OCI-M2 (cell line): ENCODE data around the gene SLX9.
"Not testable (repeated sequence)": the region's sequence is repeated elsewhere in the genome, so short reads cannot be mapped to it uniquely, and the experiment has no call there.

ENCODE experiments used
- DNase-seq: peaks from one replicate; lab custom pipeline; 2025; ENCODE audit not compliant: unreplicated experiment; lab: John Stamatoyannopoulos, UW

Gene SLX9

GRCh38 chr21:44901391-44902074, 38.3 kb upstream of the SLX9 start:
- DNase-seq: no peak

DNA sequence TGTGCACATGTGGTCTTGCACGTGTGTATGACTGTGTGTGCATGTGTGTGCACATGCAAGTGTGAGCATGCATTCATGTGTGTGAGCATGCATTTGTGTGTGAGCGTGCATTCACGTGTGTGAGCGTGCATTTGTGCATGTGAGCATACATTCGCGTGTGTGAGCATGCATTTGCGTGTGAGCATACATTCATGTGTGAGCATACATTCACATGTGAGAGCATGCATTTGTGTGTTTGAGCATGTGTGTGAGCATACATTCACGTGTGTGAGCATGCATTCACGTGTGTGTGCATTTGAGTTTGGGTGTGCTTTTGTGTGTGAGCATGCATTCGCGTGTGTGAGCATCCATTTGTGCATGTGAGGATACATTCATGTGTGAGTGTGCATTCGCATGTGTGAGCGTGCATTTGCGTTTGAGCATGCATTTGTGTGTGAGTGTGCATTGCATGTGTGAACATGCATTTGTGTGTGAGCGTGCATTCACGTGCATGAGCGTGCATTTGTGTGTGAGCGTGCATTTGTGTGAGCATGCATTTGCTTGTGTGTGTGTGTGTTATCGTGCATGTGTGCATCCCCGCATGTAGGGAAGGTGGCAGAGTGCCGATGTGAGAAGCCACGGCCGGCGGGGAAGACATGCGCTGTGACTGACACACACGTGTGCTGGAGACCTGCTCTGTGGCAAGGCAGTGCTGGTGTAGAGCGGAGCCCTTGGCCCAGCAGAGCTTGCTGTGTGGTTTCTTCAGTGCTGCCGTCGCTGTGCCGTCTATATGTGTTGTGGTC, 37.4 kb upstream of the SLX9 start:
- no peak for DNase-seq

DNA sequence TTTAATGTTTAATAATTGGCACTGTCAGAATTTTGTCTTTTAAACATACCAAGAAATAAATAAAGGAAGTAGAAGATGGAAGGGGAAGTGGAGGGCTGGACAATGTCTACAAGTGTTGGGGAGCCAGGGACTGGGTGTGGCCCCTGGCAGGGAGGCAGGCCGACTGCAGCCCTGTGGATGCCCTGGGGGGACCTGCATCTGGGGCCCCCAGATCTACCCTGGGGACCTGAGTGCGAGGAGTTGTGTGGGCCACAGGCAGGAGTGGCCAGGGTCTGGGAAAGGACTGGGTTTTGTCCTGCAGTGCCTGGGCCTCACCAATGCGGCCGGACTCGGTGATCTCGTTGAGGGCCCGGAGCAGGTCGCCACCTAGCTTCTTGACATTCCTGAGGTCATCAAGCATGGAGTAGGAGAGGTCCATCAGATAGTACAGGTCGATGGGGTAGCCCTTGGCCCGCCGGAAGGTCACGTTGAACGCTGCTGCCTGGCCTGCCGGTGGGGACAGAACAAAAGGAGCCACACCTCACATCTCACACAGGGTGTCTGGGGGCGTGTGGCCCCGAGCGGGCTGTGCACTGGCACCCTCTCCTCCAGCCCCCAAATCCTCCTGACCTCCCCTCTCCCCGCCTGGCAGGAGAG, 36.7 kb upstream of the SLX9 start:
- DNase-seq: no peak

DNA sequence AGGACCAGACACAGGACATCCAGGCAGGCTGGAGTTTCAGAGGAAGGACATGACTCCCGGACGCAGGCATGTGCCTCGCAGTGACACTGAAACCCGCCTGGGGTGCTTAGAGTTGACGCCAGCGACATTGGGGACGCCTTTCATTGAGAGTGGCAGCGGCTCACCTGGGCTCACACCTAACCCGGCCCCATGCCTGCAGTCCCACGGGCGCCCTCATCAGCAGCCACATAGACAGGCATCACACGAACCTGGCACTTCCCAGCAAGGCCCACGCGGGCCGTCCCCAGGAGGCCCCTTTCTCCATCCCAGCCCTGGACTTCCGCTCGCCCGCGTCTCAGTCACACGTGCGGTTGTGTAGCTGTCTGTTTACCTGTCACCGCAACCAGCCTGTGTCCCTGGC, 36.1 kb upstream of the SLX9 start:
- DNase-seq: no peak

DNA sequence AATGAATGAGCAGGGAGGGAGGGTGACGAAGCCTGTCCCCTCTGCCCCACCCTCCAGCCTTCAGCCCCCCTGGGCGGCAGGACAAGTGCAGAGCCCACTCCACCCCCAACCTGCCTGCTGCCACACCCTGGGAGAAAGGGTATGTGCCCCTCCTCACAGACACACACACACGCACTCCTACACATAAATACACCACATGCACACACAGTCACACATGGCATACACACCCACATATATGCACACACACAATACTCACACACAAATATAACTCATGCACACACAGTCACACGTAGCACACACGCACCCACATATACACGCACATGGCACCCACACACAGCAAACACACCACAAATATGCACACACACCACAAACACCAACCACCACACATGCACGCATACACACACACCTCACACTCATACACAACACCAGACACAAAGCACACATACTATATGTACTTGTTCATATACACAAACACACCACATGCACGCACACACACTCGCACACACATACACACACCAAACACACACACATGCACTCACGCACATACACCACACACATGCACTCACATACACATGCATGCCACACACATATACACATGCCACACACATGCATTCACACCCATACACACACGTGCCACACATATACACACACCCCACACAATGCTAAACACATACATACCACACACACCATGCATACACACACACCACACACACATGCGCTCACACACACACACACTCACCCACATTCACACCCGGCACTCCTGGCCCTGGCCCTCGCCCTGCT, 35.5 kb upstream of the SLX9 start:
- no peak for DNase-seq

DNA sequence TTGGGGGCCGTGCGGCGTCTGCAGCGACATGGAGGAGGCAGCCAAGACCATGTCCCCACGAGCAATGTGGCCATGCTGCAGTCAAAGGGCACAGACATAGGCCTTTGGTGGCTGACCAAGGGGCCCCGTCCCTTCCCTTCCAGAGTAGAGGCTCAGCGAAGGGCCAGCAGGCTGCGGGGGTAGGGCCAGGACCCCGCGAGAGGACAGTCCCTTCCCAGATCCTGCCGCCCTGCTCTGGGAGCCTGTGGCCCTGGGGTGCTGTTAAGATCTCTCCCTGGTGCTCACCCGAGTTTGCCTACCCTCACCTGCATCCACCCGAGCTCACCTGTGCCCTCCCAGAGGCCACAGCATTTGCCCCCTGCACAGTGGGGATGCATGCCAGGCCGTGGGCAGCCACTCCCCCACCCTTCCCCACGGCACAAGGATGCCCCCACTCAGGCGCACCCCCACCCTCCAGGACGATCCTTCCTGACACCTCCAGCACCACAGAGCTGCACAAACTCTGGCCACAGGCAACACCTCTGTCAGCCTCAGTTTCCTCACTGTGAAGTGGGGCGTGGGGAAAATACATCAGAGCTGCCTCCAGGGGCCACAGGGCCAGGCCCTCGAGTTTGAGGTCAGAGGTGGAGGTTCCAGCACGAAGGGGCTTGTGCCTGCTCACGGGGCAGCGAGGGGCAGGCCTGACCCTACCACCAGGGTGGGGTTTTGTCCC, 34.7 kb upstream of the SLX9 start:
- no peak for DNase-seq

GRCh38 chr21:44905728-44906090, 34.1 kb upstream of the SLX9 start:
- DNase-seq: no peak

DNA sequence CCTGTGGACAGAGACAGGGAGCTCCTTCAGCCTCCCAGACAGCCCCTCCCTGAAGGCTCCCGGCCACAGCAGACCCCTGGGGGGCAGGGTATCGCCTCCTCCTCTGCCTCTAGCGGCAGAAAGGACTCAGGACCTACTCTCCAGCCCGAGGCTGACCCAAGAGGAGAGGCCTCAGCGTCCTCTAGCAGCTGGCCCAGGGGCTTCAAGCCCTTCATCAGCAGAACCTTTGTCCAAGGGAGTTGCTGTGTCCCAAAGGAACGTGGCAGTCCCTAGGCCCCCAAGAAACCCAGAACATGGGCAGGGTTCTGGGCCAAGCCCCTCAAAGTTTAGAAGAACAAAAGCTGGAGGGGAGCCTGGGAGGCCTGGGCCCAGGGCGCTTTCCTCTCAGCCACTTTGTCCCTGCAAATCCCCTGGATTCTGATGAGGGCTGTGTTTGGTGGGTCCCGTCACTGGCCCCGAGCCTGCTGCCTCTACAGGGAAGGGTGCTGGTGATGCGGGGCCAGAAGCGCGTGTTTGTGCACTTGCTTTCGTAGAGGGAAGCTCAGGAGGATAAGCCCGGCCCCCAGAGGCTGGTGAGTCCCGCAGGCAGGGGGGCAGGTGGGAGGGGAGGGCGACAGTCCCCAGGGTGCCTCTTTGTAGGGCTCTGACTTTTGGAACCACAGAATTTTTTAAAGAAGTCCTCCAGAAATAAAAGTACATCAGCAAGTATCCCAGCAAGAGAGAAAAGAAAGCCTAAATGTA, 32.4 kb upstream of the SLX9 start:
- no peak for DNase-seq

DNA sequence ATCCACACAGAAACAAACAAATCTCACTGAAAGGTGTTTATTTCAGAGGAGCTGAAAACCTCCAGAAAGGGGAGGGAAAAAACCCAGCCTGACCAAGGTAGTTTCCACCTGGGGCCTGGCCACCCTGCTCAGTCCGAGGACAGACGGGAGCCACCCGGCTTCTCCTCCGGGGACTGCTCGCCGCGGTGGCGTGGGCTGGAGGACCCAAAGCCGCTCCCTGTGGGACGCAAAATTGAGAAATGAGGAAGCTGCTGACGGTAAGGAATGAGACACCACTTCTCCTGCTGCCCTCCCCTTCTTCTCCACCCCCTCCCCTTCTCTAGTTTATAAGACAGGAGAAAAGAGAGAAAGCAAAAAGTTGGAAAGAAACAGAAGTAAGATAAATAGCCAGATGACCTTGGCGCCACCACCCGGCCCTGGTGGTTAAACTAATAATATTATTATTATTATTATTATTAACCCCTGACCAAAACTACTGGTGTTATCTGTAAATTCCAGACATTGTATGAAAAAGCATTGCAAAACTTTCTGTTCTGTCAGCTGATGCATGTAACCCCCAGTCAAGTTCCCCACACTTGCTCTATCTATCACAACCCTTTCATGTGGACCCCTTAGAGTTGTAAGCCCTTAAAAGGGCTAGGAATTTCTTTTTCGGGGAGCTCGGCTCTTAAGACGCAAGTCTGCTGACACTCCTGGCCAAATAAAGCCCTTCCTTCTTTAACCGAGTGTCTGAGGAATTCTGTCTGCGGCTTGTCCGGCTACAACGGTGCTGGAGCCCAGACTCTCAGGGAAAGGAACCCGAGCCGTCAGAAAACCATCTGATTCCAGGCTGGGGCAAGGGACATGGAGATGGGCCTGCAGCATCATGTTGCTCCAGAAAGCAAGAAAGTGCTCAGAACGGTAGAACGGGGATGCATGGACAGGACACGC, 31.6 kb upstream of the SLX9 start:
- DNase-seq: peak; percentile 62

GRCh38 chr21:44908908-44909307, 30.9 kb upstream of the SLX9 start:
- DNase-seq: no peak

DNA sequence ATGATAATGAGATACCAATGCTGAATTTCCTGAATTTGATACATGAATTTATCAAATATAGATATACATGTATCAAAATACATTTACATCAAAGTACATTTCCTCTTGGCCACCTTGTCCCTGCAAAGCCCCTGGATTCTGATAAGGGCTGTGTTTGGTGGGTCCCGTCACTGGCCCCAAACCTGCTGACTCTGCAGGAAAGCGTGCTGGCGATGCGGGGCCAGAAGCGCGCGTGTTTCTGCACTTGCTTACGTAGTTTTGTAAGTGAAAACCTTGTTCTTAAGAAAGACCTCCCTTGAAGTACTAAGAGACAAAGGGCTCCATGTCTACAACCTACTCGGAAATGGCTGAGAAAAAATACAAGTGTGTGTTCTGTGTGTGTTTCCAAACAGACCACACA, 30.1 kb upstream of the SLX9 start:
- DNase-seq: no peak

DNA sequence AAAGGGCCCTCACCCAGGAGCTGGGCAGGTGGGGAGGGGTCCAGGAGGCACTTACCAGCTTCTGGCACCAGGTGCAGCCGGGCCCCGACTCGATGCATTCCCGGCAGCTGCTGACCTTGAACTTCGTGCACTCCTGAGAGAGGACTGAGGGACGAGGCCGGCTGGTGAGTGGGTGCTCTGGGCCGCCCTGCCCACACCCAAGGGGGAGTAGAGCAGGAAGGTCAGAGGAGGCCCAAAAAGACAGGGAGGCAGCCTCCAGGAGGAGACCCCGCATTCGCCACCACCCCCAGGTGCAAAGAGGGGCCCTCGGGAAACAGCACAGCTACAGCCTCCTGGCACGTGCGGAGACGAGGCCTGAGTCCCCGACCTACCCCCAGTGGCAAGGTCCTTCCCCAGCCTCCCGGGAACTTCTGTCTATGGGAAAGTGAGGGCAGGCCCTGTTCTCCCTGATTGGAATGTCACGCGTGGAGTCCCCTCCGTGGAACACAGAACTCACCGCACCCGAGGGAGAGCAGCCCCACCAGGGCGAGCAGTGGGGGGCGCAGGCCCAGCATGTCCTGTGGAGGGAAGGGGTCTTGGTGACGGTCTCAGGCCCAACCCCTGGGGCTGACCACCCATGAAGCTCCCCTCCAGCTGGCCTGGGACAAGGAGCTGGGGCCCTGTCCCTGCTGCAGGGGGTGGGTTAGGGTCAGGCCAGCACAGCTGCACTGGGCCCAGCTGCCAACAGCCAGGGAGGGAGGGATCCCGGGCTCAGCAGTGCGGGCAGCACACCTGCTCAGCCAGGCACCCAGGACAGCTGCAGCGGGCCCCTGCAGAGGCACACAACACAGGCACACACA, 29.4 kb upstream of the SLX9 start:
- no peak for DNase-seq

DNA sequence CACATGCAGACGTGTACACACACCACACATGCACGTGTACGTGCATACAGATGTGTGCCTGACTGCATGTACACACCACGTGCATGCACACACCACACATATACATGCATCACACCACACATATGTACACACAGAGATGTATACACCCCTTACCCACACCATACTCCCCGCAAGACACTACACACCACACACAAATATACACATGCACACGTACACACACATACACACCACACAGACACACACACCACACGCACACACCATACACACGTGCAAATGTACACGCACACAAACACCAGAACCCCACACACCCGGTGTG, 28.8 kb upstream of the SLX9 start:
- DNase-seq: no peak

DNA sequence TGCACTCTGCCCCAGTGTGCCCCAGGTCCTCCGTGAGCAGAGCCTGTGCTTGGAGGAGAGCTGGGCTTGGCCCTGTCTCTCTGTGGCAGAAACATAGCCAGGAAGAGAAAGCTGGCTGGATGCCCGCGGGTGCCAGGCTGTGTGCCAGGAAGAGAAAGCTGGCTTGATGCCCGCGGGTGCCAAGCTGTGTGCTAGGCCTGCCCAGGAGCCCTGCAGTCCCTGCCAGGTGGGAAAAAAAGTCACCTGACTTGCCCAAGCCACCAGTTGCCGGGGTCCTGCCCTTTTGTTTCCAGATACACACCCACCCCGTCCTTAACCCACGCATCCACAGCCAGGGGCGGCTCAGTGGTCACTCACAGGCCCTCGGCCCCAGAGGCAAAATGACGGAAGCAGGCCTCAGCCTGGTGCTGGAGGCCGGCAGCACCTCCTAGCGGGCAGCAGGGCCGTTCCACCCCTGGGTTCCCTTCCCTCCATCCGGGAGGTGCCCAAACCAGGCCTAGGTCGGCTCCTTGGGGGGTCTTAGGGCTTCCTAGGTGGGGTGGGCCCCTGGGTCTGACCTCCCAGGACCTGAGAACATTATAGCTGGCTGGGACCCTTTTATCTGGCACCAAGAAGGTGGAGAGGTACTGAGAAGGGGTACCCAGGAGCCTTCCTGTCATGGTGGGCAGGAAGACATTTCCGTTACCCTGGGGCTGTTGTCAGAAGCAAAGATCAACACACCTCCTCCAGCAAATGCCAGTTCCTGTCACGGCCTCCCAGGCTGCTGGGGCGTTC, 28.3 kb upstream of the SLX9 start:
- no peak for DNase-seq

DNA sequence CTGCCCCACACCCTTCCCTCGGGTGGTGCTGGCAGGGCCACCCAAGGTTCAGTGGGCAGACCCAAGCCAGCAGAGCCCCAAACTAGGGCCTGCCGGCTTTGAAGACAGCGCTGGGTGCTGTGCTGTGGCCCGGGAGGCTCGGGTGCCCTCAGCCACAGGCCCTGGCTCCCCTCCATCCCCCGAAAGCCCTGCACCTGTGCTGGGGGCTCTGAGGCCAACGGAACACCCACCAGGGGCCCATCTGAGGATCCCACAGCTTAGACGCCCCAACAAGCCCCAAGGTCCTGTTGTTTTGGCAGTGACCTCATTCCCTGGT, 27.7 kb upstream of the SLX9 start:
- no peak for DNase-seq

DNA sequence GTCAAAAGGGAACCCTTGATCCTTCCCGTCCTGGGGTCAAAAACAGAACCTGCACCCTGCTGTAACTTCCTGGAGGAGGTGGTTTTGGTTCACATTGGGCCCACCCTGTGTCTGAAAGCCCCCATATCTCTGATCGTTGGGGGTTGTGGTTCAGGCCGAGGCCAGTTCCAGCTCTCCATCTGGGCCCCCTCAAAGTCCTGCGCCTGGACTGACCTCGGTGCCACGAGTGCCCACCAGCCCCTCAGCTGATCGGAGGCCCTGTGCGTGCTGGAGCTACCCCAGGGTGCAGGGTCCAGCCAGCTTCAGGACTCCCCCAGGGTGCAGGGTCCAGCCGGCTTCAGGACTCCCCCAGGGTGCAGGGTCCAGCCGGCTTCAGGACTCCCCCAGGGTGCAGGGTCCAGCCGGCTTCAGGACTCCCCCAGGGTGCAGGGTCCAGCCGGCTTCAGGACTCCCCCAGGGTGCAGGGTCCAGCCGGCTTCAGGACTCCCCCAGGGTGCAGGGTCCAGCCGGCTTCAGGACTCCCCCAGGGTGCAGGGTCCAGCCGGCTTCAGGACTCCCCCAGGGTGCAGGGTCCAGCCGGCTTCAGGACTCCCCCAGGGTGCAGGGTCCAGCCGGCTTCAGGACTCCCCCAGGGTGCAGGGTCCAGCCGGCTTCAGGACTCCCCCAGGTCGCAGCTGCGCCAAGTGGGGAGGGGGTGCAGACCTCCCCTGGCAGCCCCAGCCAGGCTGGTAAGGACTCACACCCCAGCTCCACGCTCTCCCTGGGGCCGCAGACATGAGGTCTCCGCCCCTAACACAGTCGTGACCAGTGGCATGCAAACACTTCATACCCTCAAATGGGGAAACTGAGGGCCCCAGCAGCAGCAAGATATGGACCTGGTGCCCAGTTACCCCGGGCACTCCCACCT, 27.1 kb upstream of the SLX9 start:
- not testable (repeated sequence) for DNase-seq
